SK-N-SH (cell line): ENCODE measurements around the gene CELF2. TPM values are rescaled to one million over a fixed set of nuclear protein-coding genes. Genes with fewer than 3 reads are reported as not detected.
A peak's percentile ranks its signal among the peaks of the same experiment; 100 is the strongest.

ENCODE experiments used
- CTCF ChIA-PET: fragments of 300-600, 350-600 bp; formaldehyde crosslinking; extraction: SDS; loops from one replicate; lab custom pipeline; 2021; lab: Yijun Ruan, JAX
- POLR2A ChIA-PET: fragments of 350-600 bp; sonication (Branson Sonifier 250); formaldehyde crosslinking; extraction: SDS; loops from one replicate; lab custom pipeline; 2020; ENCODE audit warnings: antibody characterized with exemption, inconsistent platforms; lab: Yijun Ruan, JAX
- DNase-seq: peaks from one replicate; pipeline ENCODE4 v3.0.0; 2012
- H2AFZ ChIP-seq: fragments of 200-600 bp; sonication (generic); 2 replicates; pipeline ENCODE4 v1.8.1; 2016; ENCODE audit warnings: antibody characterized with exemption, mild to moderate bottlenecking, low read depth
- H3F3A ChIP-seq: fragments of 200-600 bp; sonication (generic); replicated peaks from 2 replicates; pipeline ENCODE3; 2016; ENCODE audit warnings: antibody characterized with exemption, mild to moderate bottlenecking; ENCODE audit not compliant: insufficient read depth
- H3K27ac ChIP-seq, 2 experiments: fragments of 200-500 bp in 1 of 2; fragments of 200-600 bp in 1 of 2; sonication (Bioruptor generic) in 1 of 2; sonication (generic), shearing (Covaris generic) in 1 of 2; 2 replicates each; pipeline versions ENCODE4 v1.5.1 to v1.6.1; 2014 to 2016; ENCODE audit warnings: low read depth in 2 of 2, inconsistent platforms in 1 of 2, low read length in 1 of 2, mild to moderate bottlenecking in 1 of 2, mixed read lengths in 1 of 2
- H3K27me3 ChIP-seq: fragments of 200-600 bp; sonication (generic), shearing (Covaris generic); 2 replicates; pipeline ENCODE4 v1.6.1; 2016; ENCODE audit warnings: mixed run types; ENCODE audit not compliant: insufficient read depth
- H3K36me3 ChIP-seq, 2 experiments: fragments of 200-500 bp in 1 of 2; fragments of 200-600 bp in 1 of 2; sonication (Bioruptor generic) in 1 of 2; sonication (generic) in 1 of 2; replicated peaks in 1 of 2; 2 replicates each; pipeline versions ENCODE3 to v1.5.1; 2014 to 2016; ENCODE audit warnings: low read length in 1 of 2, mild to moderate bottlenecking in 1 of 2; ENCODE audit not compliant: insufficient read depth in 2 of 2, control insufficient read depth in 1 of 2
- H3K4me1 ChIP-seq, 2 experiments: fragments of 200-500 bp in 1 of 2; fragments of 200-600 bp in 1 of 2; sonication (Bioruptor generic) in 1 of 2; sonication (generic), shearing (Covaris generic) in 1 of 2; 2 replicates each; pipeline versions ENCODE4 v1.5.1 to v1.6.1; 2014 to 2016; ENCODE audit warnings: low read depth in 1 of 2, low read length in 1 of 2, mixed run types in 1 of 2; ENCODE audit not compliant: insufficient read depth in 2 of 2, control insufficient read depth in 1 of 2
- H3K4me2 ChIP-seq: fragments of 200-600 bp; sonication (generic), shearing (Covaris generic); 2 replicates; pipeline ENCODE4 v1.6.1; 2017; ENCODE audit warnings: mixed run types
- H3K4me3 ChIP-seq, 2 experiments: fragments of 200-500 bp in 1 of 2; fragments of 200-600 bp in 1 of 2; sonication (Bioruptor generic) in 1 of 2; sonication (generic), shearing (Covaris generic) in 1 of 2; 2 replicates each; pipeline versions ENCODE4 v1.5.1 to v1.8.1; 2014 to 2016; ENCODE audit warnings: low read depth in 2 of 2, inconsistent platforms in 1 of 2, low read length in 1 of 2, mild to moderate bottlenecking in 1 of 2, mixed read lengths in 1 of 2, moderate library complexity in 1 of 2
- H3K79me2 ChIP-seq: fragments of 200-600 bp; sonication (generic); 2 replicates; pipeline ENCODE4 v1.8.1; 2017; ENCODE audit warnings: mild to moderate bottlenecking; ENCODE audit not compliant: insufficient read depth
- H3K9ac ChIP-seq: fragments of 200-600 bp; sonication (generic); 2 replicates; pipeline ENCODE4 v1.6.1; 2017; ENCODE audit warnings: mixed run types
- H3K9me2 ChIP-seq: fragments of 200-600 bp; sonication (generic); 2 replicates; pipeline ENCODE4 v1.6.1; 2017; ENCODE audit warnings: mixed run types
- H3K9me3 ChIP-seq: fragments of 200-600 bp; sonication (generic); 2 replicates; pipeline ENCODE4 v1.6.1; 2017; ENCODE audit warnings: mixed run types, mild to moderate bottlenecking, moderate library complexity
- H4K20me1 ChIP-seq: fragments of 200-600 bp; sonication (generic); 2 replicates; pipeline ENCODE4 v1.6.1; 2017; ENCODE audit warnings: mild to moderate bottlenecking, mixed run types; ENCODE audit not compliant: insufficient read depth
- ELF1 ChIP-seq: IDR thresholded peaks from 2 replicates; pipeline ENCODE4 v1.4.0; 2012
- FOSL2 ChIP-seq: IDR thresholded peaks from 2 replicates; pipeline ENCODE4 v1.4.0; 2012; ENCODE audit warnings: low read depth, mild to moderate bottlenecking, moderate library complexity, borderline replicate concordance
- FOXJ3 ChIP-seq: sonication (generic); formaldehyde crosslinking; IDR thresholded peaks from 2 replicates; pipeline ENCODE4 v1.5.1; 2020; ENCODE audit warnings: mild to moderate bottlenecking, missing genetic modification reagents
- GATA2 ChIP-seq: sonication (generic); formaldehyde crosslinking; IDR thresholded peaks from 2 replicates; pipeline ENCODE4 v1.5.0; 2020; ENCODE audit warnings: mild to moderate bottlenecking, missing genetic modification reagents
- IRF3 ChIP-seq: fragments of 150-350 bp; IDR thresholded peaks from 2 replicates; pipeline ENCODE4 v1.6.1; 2016; ENCODE audit warnings: mild to moderate bottlenecking, low read depth, low read length
- MXI1 ChIP-seq: IDR thresholded peaks from 2 replicates; pipeline ENCODE4 v1.6.1; 2012; ENCODE audit warnings: mild to moderate bottlenecking, low read depth, low read length, improper control_type of control experiment
- POLR2AphosphoS5 ChIP-seq: IDR thresholded peaks from 2 replicates; pipeline ENCODE4 v1.6.1; 2012; ENCODE audit warnings: low read depth, low read length
- RFX5 ChIP-seq: IDR thresholded peaks from 2 replicates; pipeline ENCODE4 v1.6.1; 2012; ENCODE audit warnings: mild to moderate bottlenecking, improper control_type of control experiment, low read length
- TAF1 ChIP-seq: IDR thresholded peaks from 2 replicates; pipeline ENCODE4 v1.6.1; 2012; ENCODE audit warnings: low read depth, mild to moderate bottlenecking, low read length, moderate library complexity, borderline replicate concordance
- USF1 ChIP-seq: IDR thresholded peaks from 2 replicates; pipeline ENCODE4 v1.4.0; 2012; ENCODE audit warnings: low read depth, borderline replicate concordance
- YY1 ChIP-seq: IDR thresholded peaks from 2 replicates; pipeline ENCODE4 v1.4.0; 2012; ENCODE audit warnings: low read depth, mild to moderate bottlenecking
- WGBS: methylation state at CpG from one replicate; pipeline ENCODE4 v1.1.6; 2017; ENCODE audit warnings: low lambda C conversion rate; 5-methylcytosine and 5-hydroxymethylcytosine counted together
- polyA plus RNA-seq, 3 experiments: library from polyadenylated mRNA; depleted of rRNA; stranded (reverse); fragments of >200 nt; gene quantifications; 2 replicates each; pipeline ENCODE4 v1.2.3, GENCODE V29; 2012
- TF ChIP-seq, protein P1 (sequence below): fragments of 200-600 bp; sonication (generic); IDR thresholded peaks from 2 replicates; pipeline ENCODE4 v1.6.1; 2017; ENCODE audit warnings: antibody characterized with exemption, mild to moderate bottlenecking, moderate library complexity

Gene CELF2
- polyA plus RNA-seq, 1 of the 3 experiments (the other 2 are of a cell fraction): 0.03 TPM

- no peaks in the 10 kb centered on the region for H4K20me1 ChIP-seq
- 60% methylated on average over 11 of the region's 11 CpGs for WGBS
- CTCF ChIA-PET: interaction anchor here (0.5 to 1.7 kb wide), 5 partner anchors 12 to 1833 kb away, joined by 3 to 4 read pairs (median 3); no protein-coding TSS in a partner anchor
Observed at GRCh38 chr10:11163780-11164550, 146.3 kb downstream of the CELF2 start.

DNA sequence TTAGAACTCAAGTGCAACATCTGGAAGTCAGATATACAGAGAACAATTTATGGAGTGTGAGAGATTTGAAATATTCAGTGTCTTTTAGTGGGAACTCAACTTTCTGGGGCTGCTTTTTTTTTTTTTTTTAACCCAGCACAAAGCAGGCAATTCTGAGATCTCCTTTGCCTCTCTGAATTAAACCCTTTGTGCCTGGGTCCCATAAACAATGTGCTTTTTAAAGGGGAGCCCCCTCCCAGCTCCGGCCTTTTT, 146.8 kb downstream of the CELF2 start:
- ChIA-PET POLR2A (no interaction called here), CTCF (interaction anchor here (0.5 to 1.1 kb wide), 3 partner anchors 12 to 930 kb away, joined by 3 read pairs; no protein-coding TSS in a partner anchor)
- H3K9ac ChIP-seq: no peak overlapping the region
- no peaks in the 10 kb centered on the region for H4K20me1 ChIP-seq
- no peaks in the 10 kb centered on the region for H3F3A ChIP-seq
- H3K36me3 ChIP-seq: no peaks in the 10 kb centered on the region
- no peaks in the 10 kb centered on the region for H3K27me3 ChIP-seq
- H3K9me3 ChIP-seq: no peaks in the 10 kb centered on the region
- H3K4me3 ChIP-seq: no peak overlapping the region
- peaks cover 0 to 9% of the 10 kb centered on the region in 2 experiments; a peak in 1 of 4 replicates for H3K4me1 ChIP-seq
- no peak overlapping the region for H3K4me2 ChIP-seq
- 18% methylated on average over 1 of the region's 1 CpG for WGBS
- DNase-seq: no peak
- no peak overlapping the region for H2AFZ ChIP-seq
- H3K27ac ChIP-seq: no peak overlapping the region
- H3K79me2 ChIP-seq: no peaks in the 10 kb centered on the region
- H3K9me2 ChIP-seq: no peaks in the 10 kb centered on the region
- no peak for TF ChIP-seq YY1
- TF ChIP-seq TAF1: no peak
- TF ChIP-seq POLR2AphosphoS5: no peak
- TF ChIP-seq, all 33 proteins: peak for 0

More at GRCh38 chr10:11163780-11164550, 146.3 kb downstream of the CELF2 start:
- Histone ChIP-seq H3K79me2 (no peaks in the 10 kb centered on the region), H3K9ac (no peak overlapping the region), H3K27ac (no peak overlapping the region), H3K4me3 (no peak overlapping the region), H3K36me3 (no peaks in the 10 kb centered on the region), H3K4me2 (no peak overlapping the region), H3F3A (no peaks in the 10 kb centered on the region), H3K9me2 (no peaks in the 10 kb centered on the region), H2AFZ (no peak overlapping the region; the same call in 1 of the 2 replicates), H3K27me3 (no peaks in the 10 kb centered on the region), H3K4me1 (peaks cover 0 to 9% of the 10 kb centered on the region in 2 experiments; a peak in 1 of 4 replicates), H3K9me3 (no peaks in the 10 kb centered on the region)
- TF ChIP-seq, protein P1, sequence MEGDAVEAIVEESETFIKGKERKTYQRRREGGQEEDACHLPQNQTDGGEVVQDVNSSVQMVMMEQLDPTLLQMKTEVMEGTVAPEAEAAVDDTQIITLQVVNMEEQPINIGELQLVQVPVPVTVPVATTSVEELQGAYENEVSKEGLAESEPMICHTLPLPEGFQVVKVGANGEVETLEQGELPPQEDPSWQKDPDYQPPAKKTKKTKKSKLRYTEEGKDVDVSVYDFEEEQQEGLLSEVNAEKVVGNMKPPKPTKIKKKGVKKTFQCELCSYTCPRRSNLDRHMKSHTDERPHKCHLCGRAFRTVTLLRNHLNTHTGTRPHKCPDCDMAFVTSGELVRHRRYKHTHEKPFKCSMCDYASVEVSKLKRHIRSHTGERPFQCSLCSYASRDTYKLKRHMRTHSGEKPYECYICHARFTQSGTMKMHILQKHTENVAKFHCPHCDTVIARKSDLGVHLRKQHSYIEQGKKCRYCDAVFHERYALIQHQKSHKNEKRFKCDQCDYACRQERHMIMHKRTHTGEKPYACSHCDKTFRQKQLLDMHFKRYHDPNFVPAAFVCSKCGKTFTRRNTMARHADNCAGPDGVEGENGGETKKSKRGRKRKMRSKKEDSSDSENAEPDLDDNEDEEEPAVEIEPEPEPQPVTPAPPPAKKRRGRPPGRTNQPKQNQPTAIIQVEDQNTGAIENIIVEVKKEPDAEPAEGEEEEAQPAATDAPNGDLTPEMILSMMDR: no peak
- POLR2A ChIA-PET: no interaction called here
- DNase-seq: no peak

DNA sequence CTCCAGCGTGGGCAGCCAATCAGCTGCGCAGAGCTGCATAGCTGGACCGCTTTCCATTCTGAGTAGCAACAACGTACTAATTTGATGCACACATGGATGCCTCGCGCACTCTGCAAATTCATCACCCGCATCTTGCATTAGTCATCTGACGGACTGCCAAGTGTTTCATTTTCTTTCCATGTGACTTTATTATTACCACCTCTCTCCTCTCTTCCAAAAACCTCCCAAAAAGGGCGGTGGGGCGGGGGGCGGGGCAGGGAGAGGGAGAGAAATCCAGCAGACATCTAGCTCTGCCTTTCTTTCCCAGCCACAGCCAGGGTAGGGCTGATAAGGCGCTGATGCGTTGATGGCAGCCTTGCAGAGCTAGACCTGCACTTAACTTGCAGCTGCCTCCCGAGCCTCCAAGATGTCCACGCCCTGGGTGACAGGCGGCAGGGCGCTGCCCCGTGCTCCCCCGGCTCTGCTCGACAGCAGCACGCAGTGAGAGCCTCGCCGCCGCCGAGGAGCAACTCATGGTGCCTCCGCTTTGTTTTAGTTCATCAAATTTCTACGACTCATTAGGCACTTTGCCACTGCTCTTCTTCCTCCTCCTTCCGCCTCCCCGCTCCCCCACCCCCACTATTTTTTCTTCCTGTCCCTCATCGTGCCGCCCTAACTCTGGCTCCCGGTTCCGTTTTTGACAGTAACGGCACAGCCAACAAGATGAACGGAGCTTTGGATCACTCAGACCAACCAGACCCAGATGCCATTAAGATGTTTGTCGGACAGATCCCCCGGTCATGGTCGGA, 147.3 kb downstream of the CELF2 start:
- CTCF ChIA-PET: interaction anchor here (0.5 to 1.6 kb wide), 9 partner anchors 10 to 930 kb away, joined by 3 to 7 read pairs (median 3); no protein-coding TSS in a partner anchor
- H3K9ac ChIP-seq: no peak overlapping the region
- no peaks in the 10 kb centered on the region for H3K9me3 ChIP-seq
- DNase-seq: peak; percentile 69
- H4K20me1 ChIP-seq: no peaks in the 10 kb centered on the region
- H3K36me3 ChIP-seq: no peaks in the 10 kb centered on the region
- H3K4me1 ChIP-seq: peaks cover 0 to 9% of the 10 kb centered on the region in 2 experiments; a peak in 1 of 4 replicates
- 8% methylated on average over 33 of the region's 38 CpGs for WGBS
- H3K79me2 ChIP-seq: no peaks in the 10 kb centered on the region
- no peak overlapping the region for H2AFZ ChIP-seq
- no peaks in the 10 kb centered on the region for H3K27me3 ChIP-seq
- H3K9me2 ChIP-seq: no peaks in the 10 kb centered on the region
- peak overlapping the region in 1 of 2 experiments; percentile 41; a peak in 2 of 4 replicates for H3K4me3 ChIP-seq
- no peak overlapping the region for H3K4me2 ChIP-seq
- POLR2A ChIA-PET: no interaction called here
- H3K27ac ChIP-seq: no peak overlapping the region
- H3F3A ChIP-seq: no peaks in the 10 kb centered on the region
- TF ChIP-seq IRF3: no peak
- TF ChIP-seq RFX5: 0 out of 2 replicates have a peak, but pooled peaks have one; percentile 25
- no peak for TF ChIP-seq TAF1
- no peak for TF ChIP-seq USF1
- TF ChIP-seq GATA2 (CRISPR knock-in tag): no peak
- TF ChIP-seq MXI1: peak; percentile 26; the same call in 1 of the 2 replicates
- no peak for TF ChIP-seq FOXJ3 (CRISPR knock-in tag)
- TF ChIP-seq FOSL2: no peak
- no peak for TF ChIP-seq ELF1
